ENCODE results near the gene WDR47. TPM values are rescaled to one million over a fixed set of nuclear protein-coding genes. Genes with fewer than 3 reads are reported as not detected.

WDR47 gene
- total and polyA plus RNA-seq, 2 of the 8 experiments (the other 6 are each of a cell fraction or from before 2014, with no cell fraction given), result 1.9 to 6.7 TPM

DNA sequence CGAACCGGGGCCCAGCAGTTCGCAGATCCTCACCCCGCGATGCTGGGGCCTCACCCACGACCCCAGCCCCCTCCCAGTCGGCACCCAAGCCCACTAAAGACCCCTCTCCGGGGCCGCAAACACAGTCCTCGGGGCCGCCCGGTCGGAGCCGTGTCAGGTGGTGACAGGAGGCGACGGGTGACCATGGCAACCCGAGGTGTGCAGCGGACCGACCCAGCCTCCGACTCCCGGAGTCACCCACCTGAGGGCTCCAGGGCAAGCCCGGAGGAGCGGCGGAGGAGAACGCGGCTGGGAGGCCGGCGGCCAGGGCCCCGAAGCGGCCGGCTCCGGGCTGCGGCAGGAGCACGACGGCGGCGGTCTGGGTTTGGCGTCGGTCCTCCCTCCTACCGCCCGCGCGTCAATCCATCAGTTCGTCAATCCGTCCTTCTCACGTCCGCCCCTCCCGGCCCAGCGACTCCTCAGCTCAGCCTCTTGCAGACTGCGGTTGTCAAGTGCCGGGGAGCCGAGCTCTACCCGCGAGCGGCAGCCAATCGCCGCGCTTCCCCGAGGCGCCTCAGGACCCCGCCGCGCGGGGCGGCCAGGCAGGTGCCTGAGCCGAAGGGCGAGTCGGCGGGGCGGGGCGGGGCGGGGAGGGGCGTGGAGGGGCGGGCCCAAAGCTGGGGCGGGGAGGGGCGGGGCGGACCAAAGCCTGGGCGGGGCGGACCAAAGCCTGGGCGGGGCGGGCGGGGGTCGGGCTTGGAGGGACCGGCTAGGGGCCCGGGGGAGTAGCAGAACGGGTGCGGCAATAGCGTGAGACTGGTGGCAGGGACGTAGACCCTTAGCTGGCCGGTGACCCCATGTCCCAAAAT lies at the start of gene WDR47 (continued):
- TF ChIP-seq, protein P1, sequence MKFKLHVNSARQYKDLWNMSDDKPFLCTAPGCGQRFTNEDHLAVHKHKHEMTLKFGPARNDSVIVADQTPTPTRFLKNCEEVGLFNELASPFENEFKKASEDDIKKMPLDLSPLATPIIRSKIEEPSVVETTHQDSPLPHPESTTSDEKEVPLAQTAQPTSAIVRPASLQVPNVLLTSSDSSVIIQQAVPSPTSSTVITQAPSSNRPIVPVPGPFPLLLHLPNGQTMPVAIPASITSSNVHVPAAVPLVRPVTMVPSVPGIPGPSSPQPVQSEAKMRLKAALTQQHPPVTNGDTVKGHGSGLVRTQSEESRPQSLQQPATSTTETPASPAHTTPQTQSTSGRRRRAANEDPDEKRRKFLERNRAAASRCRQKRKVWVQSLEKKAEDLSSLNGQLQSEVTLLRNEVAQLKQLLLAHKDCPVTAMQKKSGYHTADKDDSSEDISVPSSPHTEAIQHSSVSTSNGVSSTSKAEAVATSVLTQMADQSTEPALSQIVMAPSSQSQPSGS (IDR thresholded peaks at IDR 0.05; ENCODE audit: low read length), result no peak
- TF ChIP-seq CREB1 (IDR thresholded peaks at IDR 0.05), result no peak
- TF ChIP-seq NRF1 (IDR thresholded peaks at IDR 0.05; ENCODE audit: low read depth, low read length), result no peak
